Body of pancreas (tissue), 4 donors: Measurements from ENCODE around the gene SGMS1.

Experiments
- CTCF ChIP-seq, 7 experiments: fragments of 450-650 bp in 4 of 7; fragments of 200-600 bp in 3 of 7; sonication (generic) in 3 of 7; IDR thresholded peaks; one replicate each; pipeline ENCODE4 v1.5.1; 2016 to 2019; ENCODE audit warnings: antibody characterized with exemption in 7 of 7
- POLR2A ChIP-seq, 3 donors: fragments of 450-650 bp; IDR thresholded peaks; one replicate each; pipeline ENCODE4 v1.6.1; 2016; ENCODE audit warnings: antibody characterized with exemption in 3 of 3, mild to moderate bottlenecking in 2 of 3

- TF ChIP-seq CTCF (IDR thresholded peaks at IDR 0.05), result no peak
- TF ChIP-seq POLR2A (IDR thresholded peaks at IDR 0.05), result no peak
Observed at GRCh38 chr10:50309342-50309741, 314.4 kb downstream of the SGMS1 start.
